Neural progenitor cell (in vitro differentiated cells): ENCODE data around the gene PGF. TPM values are rescaled to one million over a fixed set of nuclear protein-coding genes. Genes with fewer than 3 reads are reported as not detected.

Experiments used
- DNase-seq: peaks from one replicate; pipeline ENCODE4 v3.0.0-alpha.2; 2016; ENCODE audit warnings: low spot score
- H2AFZ ChIP-seq: fragments of 200-600 bp; sonication (generic); replicated peaks from 2 replicates; pipeline ENCODE4 v1.6.1; 2016; ENCODE audit warnings: antibody characterized with exemption
- H3F3A ChIP-seq: fragments of 200-600 bp; sonication (generic); 2 replicates; pipeline ENCODE4 v1.6.1; 2016; ENCODE audit warnings: antibody characterized with exemption, low read depth
- H3K27ac ChIP-seq: fragments of 200-600 bp; sonication (generic); 2 replicates; pipeline ENCODE4 v1.5.1; 2016; ENCODE audit warnings: mild to moderate bottlenecking
- H3K27me3 ChIP-seq: fragments of 200-600 bp; sonication (generic); 2 replicates; pipeline ENCODE4 v1.6.1; 2016; ENCODE audit warnings: mild to moderate bottlenecking, moderate library complexity
- H3K36me3 ChIP-seq: fragments of 200-600 bp; sonication (generic); 2 replicates; pipeline ENCODE4 v1.5.1; 2016
- H3K4me1 ChIP-seq: fragments of 200-600 bp; sonication (generic); 2 replicates; pipeline ENCODE4 v1.6.1; 2016; ENCODE audit warnings: mixed run types
- H3K4me2 ChIP-seq: fragments of 200-600 bp; sonication (generic); 2 replicates; pipeline ENCODE4 v1.6.1; 2016
- H3K4me3 ChIP-seq: fragments of 200-600 bp; sonication (generic); 2 replicates; pipeline ENCODE4 v1.5.1; 2016
- H3K79me2 ChIP-seq: fragments of 200-600 bp; sonication (generic); 2 replicates; pipeline ENCODE4 v1.6.1; 2016; ENCODE audit warnings: low read depth
- H3K9ac ChIP-seq: fragments of 200-600 bp; sonication (generic); 2 replicates; pipeline ENCODE4 v1.6.1; 2016
- H3K9me3 ChIP-seq: fragments of 200-600 bp; sonication (generic); 2 replicates; pipeline ENCODE4 v1.5.1; 2016; ENCODE audit warnings: low read depth
- H4K20me1 ChIP-seq: fragments of 200-600 bp; sonication (generic); 2 replicates; pipeline ENCODE4 v1.6.1; 2016; ENCODE audit warnings: low read depth
- H3K27ac Mint-ChIP-seq: 3 replicates; pipeline ENCODE4 v1.8.0; 2021; ENCODE audit warnings: mixed read lengths
- H3K27me3 Mint-ChIP-seq: 2 replicates; pipeline ENCODE4 v1.8.0; 2022; ENCODE audit warnings: low read depth, mild to moderate bottlenecking, inconsistent platforms, moderate library complexity, mixed read lengths; ENCODE audit not compliant: insufficient read depth
- H3K36me3 Mint-ChIP-seq: 3 replicates; pipeline ENCODE4 v1.8.0; 2021; ENCODE audit warnings: mixed read lengths
- H3K4me1 Mint-ChIP-seq: 3 replicates; pipeline ENCODE4 v1.8.0; 2021; ENCODE audit warnings: mixed read lengths
- H3K4me3 Mint-ChIP-seq: 3 replicates; pipeline ENCODE4 v1.8.0; 2021; ENCODE audit warnings: mild to moderate bottlenecking, moderate library complexity, mixed read lengths
- H3K9me3 Mint-ChIP-seq: 3 replicates; pipeline ENCODE4 v1.8.0; 2020; ENCODE audit warnings: mixed read lengths
- EZH2 ChIP-seq: fragments of 200-600 bp; sonication (generic); IDR thresholded peaks from 2 replicates; pipeline ENCODE4 v1.6.1; 2017; ENCODE audit warnings: antibody characterized with exemption, mild to moderate bottlenecking, moderate library complexity
- EZH2phosphoT487 ChIP-seq: fragments of 200-600 bp; sonication (generic); IDR thresholded peaks from 2 replicates; pipeline ENCODE4 v1.6.1; 2017; ENCODE audit warnings: antibody characterized with exemption
- total RNA-seq: library from RNA; depleted of rRNA; stranded (reverse); fragments of >200 nt; gene quantifications from 2 replicates; pipeline ENCODE4 v1.2.3, GENCODE V29; 2015; ENCODE audit warnings: low replicate concordance
- TF ChIP-seq, protein P1 (sequence below): fragments of 200-600 bp; sonication (generic); IDR thresholded peaks from 2 replicates; pipeline ENCODE4 v1.5.1; 2017; ENCODE audit warnings: antibody characterized with exemption, mild to moderate bottlenecking

PGF gene
- total RNA-seq, 1 donor from 2014 or later, result 1.0 TPM

DNA sequence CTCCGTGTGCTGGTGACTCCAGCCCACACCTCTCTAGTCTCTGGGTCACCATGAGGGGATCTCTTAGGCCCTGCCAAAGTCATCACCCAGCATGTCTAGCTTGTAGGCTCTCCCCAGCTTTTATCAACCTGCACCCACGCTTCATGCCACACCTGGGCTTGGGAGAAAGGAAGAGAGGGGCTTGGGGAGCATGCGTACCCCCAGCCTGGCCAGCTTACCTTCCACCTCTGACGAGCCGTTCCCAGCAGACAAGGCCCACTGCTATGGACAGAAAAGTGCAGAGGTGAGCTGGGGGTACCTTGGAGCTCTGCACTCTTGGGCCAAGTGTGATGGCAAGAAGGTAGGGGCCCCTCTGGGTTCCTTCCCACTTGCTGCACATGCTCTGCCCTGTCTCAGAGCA lies 1.7 kb downstream of the PGF start:
- Histone ChIP-seq H3K9me3 (no peaks in the 10 kb centered on the region), H3K4me2 (no peak overlapping the region), H3K9ac (no peak overlapping the region), H3K4me3 (no peak overlapping the region), H3F3A (peaks cover 11% of the 10 kb centered on the region), H3K27me3 (peaks cover 45% of the 10 kb centered on the region), H3K4me1 (peaks cover 22% of the 10 kb centered on the region), H3K36me3 (no peaks in the 10 kb centered on the region), H2AFZ (no peak overlapping the region), H3K27ac (no peak overlapping the region), H3K79me2 (no peaks in the 10 kb centered on the region), H4K20me1 (no peaks in the 10 kb centered on the region)
- H3K27ac Mint-ChIP-seq, result no peak overlapping the region
- no peak for TF ChIP-seq EZH2
- H3K4me1 Mint-ChIP-seq, result peaks cover 26% of the 10 kb centered on the region
- H3K27me3 Mint-ChIP-seq, result peaks cover 8% of the 10 kb centered on the region
- DNase-seq, result no peak
- H3K36me3 Mint-ChIP-seq, result no peaks in the 10 kb centered on the region
- H3K9me3 Mint-ChIP-seq, result no peaks in the 10 kb centered on the region
- peak overlapping the region; percentile 10 for H3K4me3 Mint-ChIP-seq

GRCh38 chr14:74952697-74953484 lies 2.5 kb downstream of the PGF start:
- H3K4me3 ChIP-seq, result no peak overlapping the region
- no peak for DNase-seq
- no peaks in the 10 kb centered on the region for H3K9me3 ChIP-seq
- TF ChIP-seq EZH2phosphoT487, result no peak
- TF ChIP-seq EZH2, result no peak
- TF ChIP-seq, protein P1, sequence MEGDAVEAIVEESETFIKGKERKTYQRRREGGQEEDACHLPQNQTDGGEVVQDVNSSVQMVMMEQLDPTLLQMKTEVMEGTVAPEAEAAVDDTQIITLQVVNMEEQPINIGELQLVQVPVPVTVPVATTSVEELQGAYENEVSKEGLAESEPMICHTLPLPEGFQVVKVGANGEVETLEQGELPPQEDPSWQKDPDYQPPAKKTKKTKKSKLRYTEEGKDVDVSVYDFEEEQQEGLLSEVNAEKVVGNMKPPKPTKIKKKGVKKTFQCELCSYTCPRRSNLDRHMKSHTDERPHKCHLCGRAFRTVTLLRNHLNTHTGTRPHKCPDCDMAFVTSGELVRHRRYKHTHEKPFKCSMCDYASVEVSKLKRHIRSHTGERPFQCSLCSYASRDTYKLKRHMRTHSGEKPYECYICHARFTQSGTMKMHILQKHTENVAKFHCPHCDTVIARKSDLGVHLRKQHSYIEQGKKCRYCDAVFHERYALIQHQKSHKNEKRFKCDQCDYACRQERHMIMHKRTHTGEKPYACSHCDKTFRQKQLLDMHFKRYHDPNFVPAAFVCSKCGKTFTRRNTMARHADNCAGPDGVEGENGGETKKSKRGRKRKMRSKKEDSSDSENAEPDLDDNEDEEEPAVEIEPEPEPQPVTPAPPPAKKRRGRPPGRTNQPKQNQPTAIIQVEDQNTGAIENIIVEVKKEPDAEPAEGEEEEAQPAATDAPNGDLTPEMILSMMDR, result no peak
- H2AFZ ChIP-seq, result no peak overlapping the region
- H3K9me3 Mint-ChIP-seq, result no peaks in the 10 kb centered on the region
- no peak overlapping the region for H3K9ac ChIP-seq
- H3K27me3 ChIP-seq, result peaks cover 40% of the 10 kb centered on the region
- peaks cover 22% of the 10 kb centered on the region for H3K4me1 ChIP-seq
- peaks cover 11% of the 10 kb centered on the region for H3F3A ChIP-seq
- H3K27me3 Mint-ChIP-seq, result peaks cover 8% of the 10 kb centered on the region
- no peaks in the 10 kb centered on the region for H3K36me3 ChIP-seq
- H3K27ac Mint-ChIP-seq, result no peak overlapping the region
- H3K79me2 ChIP-seq, result no peaks in the 10 kb centered on the region
- peaks cover 26% of the 10 kb centered on the region for H3K4me1 Mint-ChIP-seq
- H4K20me1 ChIP-seq, result no peaks in the 10 kb centered on the region
- H3K4me2 ChIP-seq, result no peak overlapping the region
- H3K27ac ChIP-seq, result no peak overlapping the region
- H3K36me3 Mint-ChIP-seq, result no peaks in the 10 kb centered on the region
- H3K4me3 Mint-ChIP-seq, result peak overlapping the region; percentile 10

GRCh38 chr14:74952180-74952665 lies 3.2 kb downstream of the PGF start:
- Histone ChIP-seq H3F3A (peaks cover 11% of the 10 kb centered on the region), H4K20me1 (no peaks in the 10 kb centered on the region), H3K4me1 (peaks cover 22% of the 10 kb centered on the region), H3K4me2 (no peak overlapping the region), H2AFZ (no peak overlapping the region), H3K9ac (no peak overlapping the region), H3K27me3 (peaks cover 33% of the 10 kb centered on the region), H3K36me3 (no peaks in the 10 kb centered on the region), H3K79me2 (no peaks in the 10 kb centered on the region), H3K9me3 (no peaks in the 10 kb centered on the region), H3K27ac (no peak overlapping the region), H3K4me3 (no peak overlapping the region)
- TF ChIP-seq EZH2phosphoT487, result no peak
- no peak for TF ChIP-seq EZH2
- TF ChIP-seq, protein P1, result no peak
- Mint-ChIP-seq H3K27ac (no peak overlapping the region), H3K27me3 (peaks cover 8% of the 10 kb centered on the region), H3K4me3 (no peak overlapping the region), H3K4me1 (peaks cover 26% of the 10 kb centered on the region), H3K9me3 (no peaks in the 10 kb centered on the region), H3K36me3 (no peaks in the 10 kb centered on the region)
- no peak for DNase-seq
